HepG2 (cell line): ENCODE measurements around the gene TNFRSF11A. TPM values are rescaled to one million over a fixed set of nuclear protein-coding genes. Genes with fewer than 3 reads are reported as not detected.

Experiments used
- ARID2 ChIP-seq: sonication (generic); formaldehyde crosslinking; IDR thresholded peaks from 2 replicates; pipeline ENCODE4 v1.8.1; 2022; ENCODE audit warnings: mild to moderate bottlenecking, missing genetic modification reagents, borderline replicate concordance
- BRCA1 ChIP-seq: sonication (generic); formaldehyde crosslinking; IDR thresholded peaks from 2 replicates; pipeline ENCODE4 v1.4.0; 2020; ENCODE audit warnings: missing genetic modification reagents
- CBX2 ChIP-seq, 2 experiments: fragments of 200-600 bp in 1 of 2; sonication (generic); formaldehyde crosslinking in 1 of 2; IDR thresholded peaks; 2 replicates each; pipeline versions ENCODE4 v1.7.0 to v1.8.1; 2018 to 2022; ENCODE audit warnings: low read depth in 2 of 2, low read length in 1 of 2, mild to moderate bottlenecking in 1 of 2, missing genetic modification reagents in 1 of 2
- EZH2 ChIP-seq: conservative IDR thresholded peaks from 2 replicates; pipeline ENCODE4 v1.6.1; 2012; ENCODE audit warnings: mild to moderate bottlenecking, low read depth, low read length, moderate library complexity
- HNRNPK ChIP-seq: fragments of 200-400 bp; formaldehyde crosslinking; IDR thresholded peaks from 2 replicates; pipeline ENCODE4 v1.6.1; 2018; ENCODE audit warnings: low read length, low read depth, moderate library complexity, mild to moderate bottlenecking; ENCODE audit not compliant: poor library complexity, severe bottlenecking
- HOXA9 ChIP-seq: sonication (generic); formaldehyde crosslinking; IDR thresholded peaks from 2 replicates; pipeline ENCODE4 v1.8.1; 2022; ENCODE audit warnings: missing genetic modification reagents, mild to moderate bottlenecking, moderate library complexity, borderline replicate concordance
- MXI1 ChIP-seq: IDR thresholded peaks from 3 replicates; pipeline ENCODE4 v1.6.1; 2012; ENCODE audit warnings: low read depth, low read length, inconsistent platforms, borderline replicate concordance
- NFE2L1 ChIP-seq: sonication (generic); formaldehyde crosslinking; IDR thresholded peaks from 2 replicates; pipeline ENCODE4 v1.4.0; 2020; ENCODE audit warnings: missing genetic modification reagents, mild to moderate bottlenecking, borderline replicate concordance
- SP2 ChIP-seq: sonication (generic); formaldehyde crosslinking; IDR thresholded peaks from 2 replicates; pipeline ENCODE4 v1.5.1; 2020; ENCODE audit warnings: mild to moderate bottlenecking, missing genetic modification reagents
- SSRP1 ChIP-seq: IDR thresholded peaks from 2 replicates; pipeline ENCODE4 v1.6.1; 2016; ENCODE audit warnings: control low read depth
- ZNF121 ChIP-seq: sonication (generic); formaldehyde crosslinking; IDR thresholded peaks from 2 replicates; pipeline ENCODE4 v1.5.0; 2020; ENCODE audit warnings: mild to moderate bottlenecking, missing genetic modification reagents
- ZNF317 ChIP-seq: sonication (generic); formaldehyde crosslinking; IDR thresholded peaks from 2 replicates; pipeline ENCODE4 v1.5.0; 2020; ENCODE audit warnings: mild to moderate bottlenecking, missing genetic modification reagents
- ZNF318 ChIP-seq: sonication (generic); formaldehyde crosslinking; IDR thresholded peaks from 2 replicates; pipeline ENCODE4 v1.4.0; 2020; ENCODE audit warnings: mild to moderate bottlenecking, missing genetic modification reagents
- polyA plus RNA-seq, 8 experiments: library from polyadenylated mRNA; depleted of rRNA in 3 of 8; stranded (reverse) in 7 of 8; unstranded in 1 of 8; fragments of >200 nt; fragmentation: Illumina TruSeq in 4 of 8; extraction: Trizol in 4 of 8; gene quantifications; 2 replicates each; pipeline versions ENCODE4 v1.2.1 to v1.2.3, GENCODE V29; 2011 to 2016; ENCODE audit warnings: low read depth in 4 of 8, missing spikeins in 1 of 8, mixed read lengths in 1 of 8; ENCODE audit not compliant: insufficient read depth in 1 of 8
- total RNA-seq, 5 experiments: library from RNA; depleted of rRNA; stranded (reverse); fragments of >200 nt; fragmentation: Illumina TruSeq; extraction: Trizol; gene quantifications; 2 replicates each; pipeline ENCODE4 v1.2.3, GENCODE V29; 2016; ENCODE audit warnings: low read depth in 1 of 5
- TF ChIP-seq, protein P1 (sequence below): IDR thresholded peaks from 2 replicates; pipeline ENCODE4 v1.6.1; 2016; ENCODE audit warnings: missing compliant biosample characterization, missing genetic modification reagents, borderline replicate concordance
- TF ChIP-seq, protein P2 (sequence below): sonication (generic); formaldehyde crosslinking; IDR thresholded peaks from 2 replicates; pipeline ENCODE4 v1.5.1; 2020; ENCODE audit warnings: missing genetic modification reagents, mild to moderate bottlenecking, borderline replicate concordance
- TF ChIP-seq, protein P3 (sequence below), 2 experiments: IDR thresholded peaks; 2 replicates each; pipeline ENCODE4 v1.6.1; 2011 to 2012; ENCODE audit warnings: low read length in 2 of 2, borderline replicate concordance in 1 of 2, low read depth in 1 of 2, mild to moderate bottlenecking in 1 of 2, moderate library complexity in 1 of 2

TNFRSF11A gene
- total and polyA plus RNA-seq, 2 of the 13 experiments (the other 11 are each of a cell fraction or from before 2014, with no cell fraction given), result 4.6 to 6.4 TPM

DNA sequence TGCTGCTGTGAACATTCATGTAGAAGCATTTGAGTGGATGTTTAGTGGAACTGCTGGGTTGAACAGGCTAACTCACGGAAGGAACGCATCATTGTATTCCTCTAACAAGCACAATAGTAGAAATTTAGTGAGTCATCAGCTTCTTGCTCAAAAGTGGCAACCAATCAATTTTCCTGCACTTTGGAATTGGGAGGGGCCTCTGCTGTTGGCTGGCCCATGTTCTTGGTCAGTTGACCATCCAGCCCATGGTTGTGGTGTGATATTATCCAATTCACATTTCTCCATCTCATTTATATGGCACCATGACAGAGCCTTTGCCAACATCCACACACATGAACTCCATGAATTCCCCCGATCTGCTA, 95.0 kb downstream of the TNFRSF11A start (continued):
- TF ChIP-seq ZNF318 (CRISPR knock-in tag), result no peak
- TF ChIP-seq HNRNPK, result no peak
- TF ChIP-seq EZH2, result no peak
- TF ChIP-seq MXI1, result no peak
- TF ChIP-seq HOXA9 (CRISPR knock-in tag), result no peak
- no peak for TF ChIP-seq ARID2 (CRISPR knock-in tag)
- no peak for TF ChIP-seq BRCA1 (CRISPR knock-in tag)
- TF ChIP-seq SP2 (CRISPR knock-in tag), result no peak
- no peak for TF ChIP-seq CBX2 (IDR thresholded peaks at IDR 0.05; ENCODE audit: low read depth, low read length)
- no peak for TF ChIP-seq CBX2 (CRISPR knock-in tag; IDR thresholded peaks at IDR 0.05; ENCODE audit: low read depth)
- TF ChIP-seq, protein P1, sequence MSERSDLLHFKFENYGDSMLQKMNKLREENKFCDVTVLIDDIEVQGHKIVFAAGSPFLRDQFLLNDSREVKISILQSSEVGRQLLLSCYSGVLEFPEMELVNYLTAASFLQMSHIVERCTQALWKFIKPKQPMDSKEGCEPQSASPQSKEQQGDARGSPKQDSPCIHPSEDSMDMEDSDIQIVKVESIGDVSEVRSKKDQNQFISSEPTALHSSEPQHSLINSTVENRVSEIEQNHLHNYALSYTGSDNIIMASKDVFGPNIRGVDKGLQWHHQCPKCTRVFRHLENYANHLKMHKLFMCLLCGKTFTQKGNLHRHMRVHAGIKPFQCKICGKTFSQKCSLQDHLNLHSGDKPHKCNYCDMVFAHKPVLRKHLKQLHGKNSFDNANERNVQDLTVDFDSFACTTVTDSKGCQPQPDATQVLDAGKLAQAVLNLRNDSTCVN (CRISPR knock-in tag), result no peak
- TF ChIP-seq, protein P2, sequence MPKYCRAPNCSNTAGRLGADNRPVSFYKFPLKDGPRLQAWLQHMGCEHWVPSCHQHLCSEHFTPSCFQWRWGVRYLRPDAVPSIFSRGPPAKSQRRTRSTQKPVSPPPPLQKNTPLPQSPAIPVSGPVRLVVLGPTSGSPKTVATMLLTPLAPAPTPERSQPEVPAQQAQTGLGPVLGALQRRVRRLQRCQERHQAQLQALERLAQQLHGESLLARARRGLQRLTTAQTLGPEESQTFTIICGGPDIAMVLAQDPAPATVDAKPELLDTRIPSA (CRISPR knock-in tag), result no peak
- TF ChIP-seq NFE2L1 (CRISPR knock-in tag), result no peak
- TF ChIP-seq ZNF121 (CRISPR knock-in tag), result peak; percentile 12; the same call in 1 of the 2 replicates
- TF ChIP-seq ZNF317 (CRISPR knock-in tag), result 0 out of 2 replicates have a peak, but pooled peaks have one; percentile 75
- no peak for TF ChIP-seq SSRP1
- TF ChIP-seq, protein P3, sequence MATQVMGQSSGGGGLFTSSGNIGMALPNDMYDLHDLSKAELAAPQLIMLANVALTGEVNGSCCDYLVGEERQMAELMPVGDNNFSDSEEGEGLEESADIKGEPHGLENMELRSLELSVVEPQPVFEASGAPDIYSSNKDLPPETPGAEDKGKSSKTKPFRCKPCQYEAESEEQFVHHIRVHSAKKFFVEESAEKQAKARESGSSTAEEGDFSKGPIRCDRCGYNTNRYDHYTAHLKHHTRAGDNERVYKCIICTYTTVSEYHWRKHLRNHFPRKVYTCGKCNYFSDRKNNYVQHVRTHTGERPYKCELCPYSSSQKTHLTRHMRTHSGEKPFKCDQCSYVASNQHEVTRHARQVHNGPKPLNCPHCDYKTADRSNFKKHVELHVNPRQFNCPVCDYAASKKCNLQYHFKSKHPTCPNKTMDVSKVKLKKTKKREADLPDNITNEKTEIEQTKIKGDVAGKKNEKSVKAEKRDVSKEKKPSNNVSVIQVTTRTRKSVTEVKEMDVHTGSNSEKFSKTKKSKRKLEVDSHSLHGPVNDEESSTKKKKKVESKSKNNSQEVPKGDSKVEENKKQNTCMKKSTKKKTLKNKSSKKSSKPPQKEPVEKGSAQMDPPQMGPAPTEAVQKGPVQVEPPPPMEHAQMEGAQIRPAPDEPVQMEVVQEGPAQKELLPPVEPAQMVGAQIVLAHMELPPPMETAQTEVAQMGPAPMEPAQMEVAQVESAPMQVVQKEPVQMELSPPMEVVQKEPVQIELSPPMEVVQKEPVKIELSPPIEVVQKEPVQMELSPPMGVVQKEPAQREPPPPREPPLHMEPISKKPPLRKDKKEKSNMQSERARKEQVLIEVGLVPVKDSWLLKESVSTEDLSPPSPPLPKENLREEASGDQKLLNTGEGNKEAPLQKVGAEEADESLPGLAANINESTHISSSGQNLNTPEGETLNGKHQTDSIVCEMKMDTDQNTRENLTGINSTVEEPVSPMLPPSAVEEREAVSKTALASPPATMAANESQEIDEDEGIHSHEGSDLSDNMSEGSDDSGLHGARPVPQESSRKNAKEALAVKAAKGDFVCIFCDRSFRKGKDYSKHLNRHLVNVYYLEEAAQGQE (IDR thresholded peaks at IDR 0.05; ENCODE audit: borderline replicate concordance in 1 of 2, low read depth in 1 of 2, low read length in 2 of 2), result no peak
